Type B pancreatic cell (in vitro differentiated cells): ENCODE results near the gene ASXL3. TPM values are rescaled to one million over a fixed set of nuclear protein-coding genes. Genes with fewer than 3 reads are reported as not detected.

Experiments used
- DNase-seq: peaks from one replicate; pipeline ENCODE4 v3.0.0; 2021; ENCODE audit warnings: mixed read lengths; ENCODE audit not compliant: unreplicated experiment; ENCODE audit errors: extremely low spot score
- H3K27ac Mint-ChIP-seq: 2 replicates; pipeline ENCODE4 v1.8.0; 2021; ENCODE audit warnings: mild to moderate bottlenecking, mixed read lengths
- H3K27me3 Mint-ChIP-seq: 2 replicates; pipeline ENCODE4 v1.8.0; 2021; ENCODE audit warnings: mixed read lengths
- H3K36me3 Mint-ChIP-seq: 2 replicates; pipeline ENCODE4 v1.8.0; 2021; ENCODE audit warnings: mixed read lengths
- H3K4me1 Mint-ChIP-seq: one replicate; pipeline ENCODE4 v1.8.0; 2021; ENCODE audit warnings: mixed read lengths; ENCODE audit not compliant: unreplicated experiment
- H3K4me3 Mint-ChIP-seq: 2 replicates; pipeline ENCODE4 v1.8.0; 2021; ENCODE audit warnings: mild to moderate bottlenecking, mixed read lengths
- H3K9me3 Mint-ChIP-seq: 2 replicates; pipeline ENCODE4 v1.8.0; 2021; ENCODE audit warnings: mixed read lengths
- total RNA-seq: library from RNA; stranded (reverse); gene quantifications from 2 replicates; pipeline ENCODE4 v1.2.1, GENCODE V29; 2021; ENCODE audit warnings: low replicate concordance
- TF ChIP-seq, protein P1 (sequence below): fragments of 200-600 bp; sonication (generic); conservative IDR thresholded peaks from 2 replicates; pipeline ENCODE4 v1.5.0; 2021; ENCODE audit warnings: antibody characterized with exemption, mild to moderate bottlenecking

Gene ASXL3
- total RNA-seq, 1 donor from 2014 or later, result 24.4 TPM

GRCh38 chr18:33562741-33563140 lies 15.3 kb upstream of the ASXL3 start:
- Mint-ChIP-seq H3K27ac (peak overlapping the region; percentile 51), H3K36me3 (peaks cover 10% of the 10 kb centered on the region), H3K4me3 (no peak overlapping the region), H3K27me3 (no peaks in the 10 kb centered on the region), H3K4me1 (peaks cover 12% of the 10 kb centered on the region), H3K9me3 (peaks cover 10% of the 10 kb centered on the region)
- DNase-seq, result no peak
- TF ChIP-seq, protein P1, sequence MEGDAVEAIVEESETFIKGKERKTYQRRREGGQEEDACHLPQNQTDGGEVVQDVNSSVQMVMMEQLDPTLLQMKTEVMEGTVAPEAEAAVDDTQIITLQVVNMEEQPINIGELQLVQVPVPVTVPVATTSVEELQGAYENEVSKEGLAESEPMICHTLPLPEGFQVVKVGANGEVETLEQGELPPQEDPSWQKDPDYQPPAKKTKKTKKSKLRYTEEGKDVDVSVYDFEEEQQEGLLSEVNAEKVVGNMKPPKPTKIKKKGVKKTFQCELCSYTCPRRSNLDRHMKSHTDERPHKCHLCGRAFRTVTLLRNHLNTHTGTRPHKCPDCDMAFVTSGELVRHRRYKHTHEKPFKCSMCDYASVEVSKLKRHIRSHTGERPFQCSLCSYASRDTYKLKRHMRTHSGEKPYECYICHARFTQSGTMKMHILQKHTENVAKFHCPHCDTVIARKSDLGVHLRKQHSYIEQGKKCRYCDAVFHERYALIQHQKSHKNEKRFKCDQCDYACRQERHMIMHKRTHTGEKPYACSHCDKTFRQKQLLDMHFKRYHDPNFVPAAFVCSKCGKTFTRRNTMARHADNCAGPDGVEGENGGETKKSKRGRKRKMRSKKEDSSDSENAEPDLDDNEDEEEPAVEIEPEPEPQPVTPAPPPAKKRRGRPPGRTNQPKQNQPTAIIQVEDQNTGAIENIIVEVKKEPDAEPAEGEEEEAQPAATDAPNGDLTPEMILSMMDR, result no peak

DNA sequence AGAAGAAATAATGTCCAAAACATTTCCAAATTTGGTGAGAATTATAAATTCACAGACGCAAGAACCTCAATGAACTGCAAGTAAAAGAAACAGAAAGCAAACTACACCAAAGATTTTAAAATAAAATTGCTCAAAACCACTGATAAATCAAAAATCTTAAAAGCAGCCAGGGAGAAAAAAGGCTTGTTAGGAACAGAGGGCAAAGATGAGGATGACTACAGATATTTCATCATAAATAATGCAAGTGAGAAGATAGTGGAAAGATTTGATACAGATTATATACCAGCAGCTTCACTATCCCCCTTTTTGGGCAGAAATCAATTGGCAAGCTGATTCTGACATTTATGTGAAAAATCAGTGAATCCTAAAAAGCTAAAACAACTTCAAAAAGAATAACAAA lies 10.3 kb upstream of the ASXL3 start:
- H3K4me1 Mint-ChIP-seq, result peaks cover 13% of the 10 kb centered on the region
- H3K4me3 Mint-ChIP-seq, result no peak overlapping the region
- H3K27ac Mint-ChIP-seq, result no peak overlapping the region
- H3K9me3 Mint-ChIP-seq, result no peaks in the 10 kb centered on the region
- H3K27me3 Mint-ChIP-seq, result no peaks in the 10 kb centered on the region
- TF ChIP-seq, protein P1, result no peak
- DNase-seq, result no peak
- H3K36me3 Mint-ChIP-seq, result peaks cover 5% of the 10 kb centered on the region

GRCh38 chr18:33571998-33572787 lies 5.8 kb upstream of the ASXL3 start:
- Mint-ChIP-seq H3K27me3 (no peaks in the 10 kb centered on the region), H3K9me3 (no peaks in the 10 kb centered on the region), H3K4me1 (peaks cover 31% of the 10 kb centered on the region), H3K36me3 (peaks cover 5% of the 10 kb centered on the region), H3K4me3 (no peak overlapping the region), H3K27ac (no peak overlapping the region)
- TF ChIP-seq, protein P1, result no peak
- no peak for DNase-seq

DNA sequence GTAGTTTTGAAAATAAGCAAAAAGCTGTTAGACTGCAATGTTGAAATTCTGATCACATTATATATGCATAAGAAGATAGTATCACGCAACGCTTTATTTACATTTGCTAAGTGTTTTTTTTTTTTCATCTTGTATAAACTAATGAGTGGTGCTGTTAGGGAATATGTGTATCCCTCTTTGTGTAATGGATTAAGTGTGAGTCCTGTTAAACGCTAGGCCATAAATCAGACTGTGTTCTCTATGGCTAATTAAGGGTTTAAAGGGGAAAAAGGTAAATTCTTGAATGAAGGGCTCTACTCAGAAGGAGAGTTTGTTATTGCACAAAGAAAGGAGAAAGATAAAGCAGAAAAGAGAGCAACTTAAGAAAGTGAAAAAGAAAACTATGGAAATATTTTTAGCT lies 4.8 kb upstream of the ASXL3 start:
- TF ChIP-seq, protein P1, result no peak
- Mint-ChIP-seq H3K4me3 (no peak overlapping the region), H3K4me1 (peaks cover 31% of the 10 kb centered on the region), H3K27me3 (no peaks in the 10 kb centered on the region), H3K9me3 (no peaks in the 10 kb centered on the region), H3K36me3 (peaks cover 4% of the 10 kb centered on the region), H3K27ac (no peak overlapping the region)
- DNase-seq, result no peak

GRCh38 chr18:33575451-33575850 lies 2.6 kb upstream of the ASXL3 start:
- Mint-ChIP-seq H3K27ac (no peak overlapping the region), H3K36me3 (peaks cover 4% of the 10 kb centered on the region), H3K4me1 (peaks cover 31% of the 10 kb centered on the region), H3K27me3 (no peaks in the 10 kb centered on the region), H3K4me3 (peak overlapping the region; percentile 37), H3K9me3 (no peaks in the 10 kb centered on the region)
- no peak for DNase-seq
- TF ChIP-seq, protein P1, result no peak
